Activated CD8-positive, alpha-beta memory T cell treated with anti-CD3 and anti-CD28 coated beads for 48 hours (primary cell): ENCODE measurements around the gene ALB.

Experiments used
- DNase-seq, 3 experiments: peaks; one replicate each; pipeline ENCODE4 v3.0.0-alpha.2; 2020; ENCODE audit warnings: low read depth in 2 of 3, low spot score in 2 of 3

Gene ALB

DNA sequence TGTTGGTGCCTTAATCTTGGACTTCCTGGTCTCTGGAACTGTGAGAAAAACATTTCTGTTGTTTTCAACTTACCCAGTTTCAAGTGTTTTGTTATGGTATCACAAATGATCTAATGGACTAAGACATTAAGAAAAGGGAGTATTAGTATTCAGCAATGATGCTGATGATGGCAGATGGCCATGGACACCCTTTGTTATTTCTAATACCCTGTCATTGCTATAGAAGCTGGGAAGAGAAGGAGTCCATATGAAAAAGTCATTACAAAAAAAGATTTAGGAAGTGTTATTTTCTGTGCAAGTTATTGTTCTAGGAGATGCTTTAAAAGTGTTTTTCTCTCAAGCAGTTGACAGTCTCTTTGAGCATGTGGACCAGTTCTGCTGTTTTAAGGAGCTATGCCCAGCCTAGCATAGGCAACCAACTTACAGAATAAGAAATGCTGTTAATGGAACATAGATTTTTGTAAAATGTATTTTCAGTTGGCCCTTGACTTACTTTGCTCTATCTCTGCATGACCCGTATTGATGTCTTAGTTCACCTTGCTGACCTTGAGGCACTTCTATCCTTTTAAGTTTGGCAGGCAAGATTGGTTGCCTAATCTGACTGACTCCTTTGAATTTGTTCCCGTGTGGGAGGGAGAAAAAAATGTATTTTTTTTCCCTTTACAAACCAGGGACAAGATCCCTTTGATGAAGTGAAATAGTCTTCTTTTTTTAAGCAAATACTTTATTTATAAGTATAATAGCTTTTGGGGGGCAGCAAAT, 25.9 kb downstream of the ALB start:
- DNase-seq = no peak

- DNase-seq = no peak
These were observed 27.7 kb downstream of the ALB start for GRCh38 chr4:73431813-73432168.

- no peak for DNase-seq
These were observed 28.3 kb downstream of the ALB start for GRCh38 chr4:73432169-73433000.

DNA sequence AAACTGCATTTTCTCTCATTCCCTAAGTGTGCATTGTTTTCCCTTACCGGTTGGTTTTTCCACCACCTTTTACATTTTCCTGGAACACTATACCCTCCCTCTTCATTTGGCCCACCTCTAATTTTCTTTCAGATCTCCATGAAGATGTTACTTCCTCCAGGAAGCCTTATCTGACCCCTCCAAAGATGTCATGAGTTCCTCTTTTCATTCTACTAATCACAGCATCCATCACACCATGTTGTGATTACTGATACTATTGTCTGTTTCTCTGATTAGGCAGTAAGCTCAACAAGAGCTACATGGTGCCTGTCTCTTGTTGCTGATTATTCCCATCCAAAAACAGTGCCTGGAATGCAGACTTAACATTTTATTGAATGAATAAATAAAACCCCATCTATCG, 29.1 kb downstream of the ALB start:
- no peak for DNase-seq

DNA sequence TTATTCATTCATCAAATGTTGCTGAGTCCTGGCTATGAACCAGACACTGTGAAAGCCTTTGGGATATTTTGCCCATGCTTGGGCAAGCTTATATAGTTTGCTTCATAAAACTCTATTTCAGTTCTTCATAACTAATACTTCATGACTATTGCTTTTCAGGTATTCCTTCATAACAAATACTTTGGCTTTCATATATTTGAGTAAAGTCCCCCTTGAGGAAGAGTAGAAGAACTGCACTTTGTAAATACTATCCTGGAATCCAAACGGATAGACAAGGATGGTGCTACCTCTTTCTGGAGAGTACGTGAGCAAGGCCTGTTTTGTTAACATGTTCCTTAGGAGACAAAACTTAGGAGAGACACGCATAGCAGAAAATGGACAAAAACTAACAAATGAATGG, 30.2 kb downstream of the ALB start:
- no peak for DNase-seq

DNA sequence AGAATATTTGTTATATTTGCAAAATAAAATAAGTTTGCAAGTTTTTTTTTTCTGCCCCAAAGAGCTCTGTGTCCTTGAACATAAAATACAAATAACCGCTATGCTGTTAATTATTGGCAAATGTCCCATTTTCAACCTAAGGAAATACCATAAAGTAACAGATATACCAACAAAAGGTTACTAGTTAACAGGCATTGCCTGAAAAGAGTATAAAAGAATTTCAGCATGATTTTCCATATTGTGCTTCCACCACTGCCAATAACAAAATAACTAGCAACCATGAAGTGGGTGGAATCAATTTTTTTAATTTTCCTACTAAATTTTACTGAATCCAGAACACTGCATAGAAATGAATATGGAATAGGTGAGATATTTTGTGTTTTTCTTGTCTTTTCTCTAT, 31.9 kb downstream of the ALB start, which contains the start of gene AFP:
AFP (plus strand) TSS at position 238 of the 400 bp plus-strand sequence; CDS start at position 280, 42 bp downstream.
- no peak for DNase-seq

- DNase-seq = no peak
These were observed 32.8 kb downstream of the ALB start for GRCh38 chr4:73436674-73437557.

DNA sequence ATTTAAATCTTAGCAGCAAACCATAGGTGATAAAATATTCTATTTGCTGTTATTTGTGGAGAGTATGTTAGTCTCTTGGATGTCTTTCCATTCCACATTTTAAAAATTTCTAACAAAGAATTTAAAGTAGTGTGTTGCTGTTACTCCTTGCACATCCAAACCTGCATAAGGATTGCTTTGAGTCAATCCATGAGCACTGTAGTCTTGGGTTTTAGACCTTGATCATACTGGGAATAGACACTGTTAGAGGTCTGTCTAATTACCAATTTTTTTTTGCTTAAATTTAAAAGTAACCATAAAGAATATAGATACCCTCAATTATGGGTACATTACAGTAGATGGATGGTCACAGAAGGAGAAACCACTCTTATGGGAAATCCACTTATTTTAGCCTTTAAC, 33.5 kb downstream of the ALB start:
- no peak for DNase-seq

DNA sequence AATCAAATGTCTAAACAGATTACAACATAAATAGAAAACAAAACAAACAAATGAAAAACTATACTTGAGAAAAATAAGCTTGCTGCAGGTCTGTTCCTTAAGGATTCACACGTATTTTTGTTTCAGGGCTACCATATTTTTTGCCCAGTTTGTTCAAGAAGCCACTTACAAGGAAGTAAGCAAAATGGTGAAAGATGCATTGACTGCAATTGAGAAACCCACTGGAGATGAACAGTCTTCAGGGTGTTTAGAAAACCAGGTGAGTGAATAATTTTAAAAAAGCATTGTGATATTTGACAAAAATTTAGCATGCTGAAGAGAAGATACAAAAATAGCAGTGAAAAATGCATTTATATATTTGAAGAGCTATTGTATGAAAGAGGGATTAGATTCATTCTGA, 34.0 kb downstream of the ALB start:
- no peak for DNase-seq

DNA sequence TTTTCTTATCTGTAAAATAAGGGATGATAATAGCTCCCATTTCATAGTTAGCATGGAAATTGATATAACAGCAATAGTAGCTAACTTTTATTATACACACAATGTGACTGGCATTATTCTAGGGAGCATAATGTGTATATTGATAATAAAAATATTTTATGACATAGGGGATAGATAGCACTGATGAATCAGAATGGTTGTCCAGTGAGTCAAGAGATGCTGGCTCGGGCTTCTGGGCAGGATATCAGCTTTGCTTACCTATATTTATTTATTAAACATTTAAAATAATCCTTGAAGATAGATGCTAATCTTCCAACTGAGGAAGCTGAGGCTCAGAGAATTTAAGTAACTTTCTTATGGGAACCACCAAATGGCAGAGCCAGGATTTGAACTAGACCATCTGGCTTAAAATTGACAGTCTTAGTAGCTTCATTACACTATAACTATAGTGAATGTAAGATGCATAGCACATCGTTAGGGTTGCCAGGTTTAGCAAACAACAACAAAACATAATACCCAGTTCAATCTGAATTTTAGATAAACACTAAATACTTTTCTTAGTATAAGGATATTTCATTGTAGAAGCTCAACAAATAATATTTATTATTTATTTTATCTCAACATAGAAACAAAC, 34.6 kb downstream of the ALB start:
- DNase-seq = no peak

DNA sequence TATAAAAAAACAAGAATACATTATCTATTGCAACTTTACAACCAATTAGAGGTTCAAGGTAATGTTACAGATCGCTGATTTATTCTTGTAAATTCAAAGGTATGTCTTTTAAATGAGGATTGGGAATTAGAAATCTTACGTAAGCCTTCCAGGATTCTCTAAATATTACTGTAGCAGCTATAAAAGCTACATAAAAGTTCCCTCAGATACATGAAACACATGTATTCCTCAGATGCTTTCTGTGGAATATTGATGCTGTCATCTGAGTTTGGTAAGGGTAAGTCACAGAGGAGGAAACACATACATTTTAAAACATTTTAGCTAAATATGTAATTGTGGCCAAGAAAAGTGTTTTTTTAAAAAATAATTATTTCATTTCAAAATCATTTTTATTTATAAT, 35.4 kb downstream of the ALB start:
- DNase-seq = no peak

DNA sequence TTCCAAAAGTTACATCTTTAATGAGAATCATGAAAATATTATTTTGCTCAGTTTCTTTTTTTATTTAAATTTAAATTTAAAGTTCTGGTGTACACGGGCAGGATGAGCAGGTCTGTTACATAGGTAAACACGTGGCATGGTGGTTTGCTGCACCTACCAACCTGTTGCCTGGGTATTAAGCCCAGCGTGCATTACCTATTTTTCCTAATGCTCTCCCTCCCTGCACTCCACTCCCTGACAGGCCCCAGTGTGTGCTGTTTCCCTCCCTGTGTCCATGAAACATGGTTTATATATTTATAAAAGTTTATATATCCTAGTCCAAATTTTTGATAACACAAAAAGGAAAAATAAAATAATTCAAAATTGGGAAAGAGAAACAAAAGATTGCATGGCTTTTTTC, 35.9 kb downstream of the ALB start:
- no peak for DNase-seq

GRCh38 chr4:73440653-73441052, 36.6 kb downstream of the ALB start:
- DNase-seq = no peak

DNA sequence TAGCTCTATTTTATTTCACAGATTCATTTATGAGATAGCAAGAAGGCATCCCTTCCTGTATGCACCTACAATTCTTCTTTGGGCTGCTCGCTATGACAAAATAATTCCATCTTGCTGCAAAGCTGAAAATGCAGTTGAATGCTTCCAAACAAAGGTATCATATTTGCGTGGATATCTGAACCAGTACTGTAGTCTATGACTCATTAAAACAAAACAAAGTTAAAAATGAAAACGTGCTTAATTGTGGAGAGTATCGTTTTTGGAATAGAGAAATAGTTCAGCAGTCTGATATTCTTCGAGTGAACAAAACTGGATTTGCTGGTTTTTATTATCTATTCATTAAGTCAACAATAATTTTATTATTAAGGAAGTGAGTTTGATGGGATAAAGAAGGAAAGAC, 38.2 kb downstream of the ALB start:
- no peak for DNase-seq

GRCh38 chr4:73443224-73443623, 39.1 kb downstream of the ALB start:
- DNase-seq = no peak

- no peak for DNase-seq
These were observed 41.6 kb downstream of the ALB start for GRCh38 chr4:73445383-73446335.

DNA sequence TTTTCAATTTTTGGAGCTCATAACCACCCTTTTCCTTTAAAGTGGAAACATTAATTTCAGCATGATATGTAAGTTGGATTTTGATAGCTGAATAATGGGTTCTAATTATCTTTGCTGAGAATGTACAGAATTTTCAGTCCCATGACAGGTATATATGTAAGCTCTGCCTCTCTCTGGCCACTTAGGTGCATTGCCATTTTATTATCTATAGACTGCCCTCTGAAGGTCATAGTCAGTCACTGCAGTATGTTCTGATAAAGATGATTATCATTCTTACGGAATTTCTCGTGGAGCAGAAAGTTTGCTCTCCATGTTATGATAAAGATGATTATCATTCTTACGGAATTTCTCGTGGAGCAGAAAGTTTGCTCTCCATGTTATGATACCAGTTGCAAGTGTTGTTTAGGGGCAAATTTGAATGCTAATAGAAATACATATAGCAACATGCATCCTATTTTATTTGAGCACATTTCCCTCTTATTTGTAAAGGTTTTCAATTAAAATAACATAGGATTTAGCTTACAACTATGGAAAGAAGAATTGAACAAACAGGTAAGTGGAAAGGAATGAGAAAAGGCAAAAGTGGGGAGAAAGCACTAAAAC, 42.4 kb downstream of the ALB start:
- DNase-seq = no peak

- no peak for DNase-seq
These were observed 43.6 kb downstream of the ALB start for GRCh38 chr4:73447671-73448070.

DNA sequence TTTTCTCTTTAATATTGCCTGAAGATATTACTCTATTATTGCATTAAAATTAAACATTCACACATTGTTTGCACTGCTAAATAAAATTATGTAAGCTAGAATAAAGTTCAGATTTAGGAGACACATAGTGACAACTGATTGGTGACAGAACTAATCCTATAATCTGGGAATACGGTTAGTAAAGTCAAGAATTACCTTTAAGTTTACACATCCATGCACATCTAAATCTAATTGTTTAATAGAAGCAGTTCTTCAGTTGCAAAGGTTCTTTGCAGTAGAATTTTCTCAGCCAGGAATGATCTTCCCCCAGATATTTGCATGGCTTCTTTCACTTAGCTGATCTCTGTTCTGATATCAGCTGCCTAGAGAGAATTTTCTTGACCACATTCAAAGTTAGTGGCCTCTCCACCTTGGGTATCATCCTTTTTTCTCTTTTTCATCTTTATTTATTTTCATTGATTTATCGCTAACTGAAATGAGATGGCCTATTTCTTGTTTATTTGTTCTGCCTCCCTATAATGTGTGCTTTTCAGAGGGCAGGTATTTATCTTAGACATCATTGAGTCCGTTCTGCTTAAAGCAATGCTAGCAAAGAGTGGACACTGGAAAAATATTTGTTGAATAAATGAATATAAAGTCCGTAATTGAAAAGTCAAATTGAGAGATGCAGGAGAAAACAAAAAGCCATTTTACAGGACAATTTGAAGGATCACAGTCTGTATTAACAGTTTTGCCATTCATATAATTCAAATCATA, 44.5 kb downstream of the ALB start:
- DNase-seq = no peak
